CD4-positive, alpha-beta T cell treated with Interleukin-12 subunit alpha and Interleukin-12 subunit beta, for 1 hour (primary cell): ENCODE results near the gene SUN5.

ENCODE experiments used
- DNase-seq: peaks from one replicate; pipeline ENCODE4 v3.0.0-alpha.2; 2020

SUN5 gene

GRCh38 chr20:32991383-32991782 is 12.8 kb downstream of the SUN5 start:
- no peak for DNase-seq

- no peak for DNase-seq
Observed at GRCh38 chr20:32990426-32990825, 13.8 kb downstream of the SUN5 start.

GRCh38 chr20:32989507-32990283 is 14.5 kb downstream of the SUN5 start:
- no peak for DNase-seq

GRCh38 chr20:32988008-32988407 is 16.2 kb downstream of the SUN5 start:
- no peak for DNase-seq

- DNase-seq, result no peak
Observed at GRCh38 chr20:32987044-32987825, 17.0 kb downstream of the SUN5 start.

- DNase-seq, result no peak
Observed at GRCh38 chr20:32986331-32986966, 17.8 kb downstream of the SUN5 start.

- no peak for DNase-seq
Observed at GRCh38 chr20:32985596-32985995, 18.6 kb downstream of the SUN5 start.

- no peak for DNase-seq
Observed at GRCh38 chr20:32984631-32985354, 19.4 kb downstream of the SUN5 start.

- DNase-seq, result no peak
Observed at GRCh38 chr20:32984196-32984595, 20.0 kb downstream of the SUN5 start.

- no peak for DNase-seq
Observed at GRCh38 chr20:32983459-32984112, 20.6 kb downstream of the SUN5 start.

- no peak for DNase-seq
Observed at GRCh38 chr20:32982617-32983458, 21.4 kb downstream of the SUN5 start.

GRCh38 chr20:32980990-32981389 is 23.2 kb downstream of the SUN5 start:
- DNase-seq, result no peak

- DNase-seq, result no peak
Observed at GRCh38 chr20:32980131-32980941, 23.9 kb downstream of the SUN5 start.

GRCh38 chr20:32979201-32979998 is 24.8 kb downstream of the SUN5 start:
- no peak for DNase-seq

GRCh38 chr20:32978009-32978335 is 26.3 kb downstream of the SUN5 start:
- DNase-seq, result no peak

- DNase-seq, result no peak
Observed at GRCh38 chr20:32977281-32978008, 26.8 kb downstream of the SUN5 start.

- no peak for DNase-seq
Observed at GRCh38 chr20:32976746-32977145, 27.5 kb downstream of the SUN5 start.

- DNase-seq, result no peak
Observed at GRCh38 chr20:32975698-32976674, 28.2 kb downstream of the SUN5 start.
